CD4-positive, alpha-beta T cell (primary cell): ENCODE data around the gene C9orf43. TPM values are rescaled to one million over a fixed set of nuclear protein-coding genes. Genes with fewer than 3 reads are reported as not detected.

Experiments used
- ATAC-seq: fragments of 200-7000 bp; cut with Tn5 transposase; one replicate; pipeline ENCODE4 v1.10.0; 2022; ENCODE audit warnings: mild to moderate bottlenecking; ENCODE audit not compliant: poor library complexity
- CTCF ChIA-PET: fragments of 350-600 bp; sonication (Branson Sonifier 250); formaldehyde crosslinking; loops from one replicate; lab custom pipeline; 2021; ENCODE audit warnings: antibody characterized with exemption, inconsistent platforms; lab: Charles Lee
- POLR2A ChIA-PET: fragments of 350-600 bp; sonication (Branson Sonifier 250); formaldehyde crosslinking; loops from one replicate; lab custom pipeline; 2021; ENCODE audit warnings: antibody characterized with exemption, inconsistent platforms; lab: Charles Lee
- DNase-seq, 14 experiments: peaks; one replicate each; pipeline ENCODE4 v3.0.0-alpha.2; 2013 to 2020; ENCODE audit warnings: mixed read lengths in 2 of 14
- H3K27ac ChIP-seq, 2 donors: one replicate each; pipeline versions ENCODE4 v1.5.1 to v1.7.0; 2013; ENCODE audit warnings: low read length in 2 of 2, low read depth in 1 of 2, mild to moderate bottlenecking in 1 of 2
- H3K27me3 ChIP-seq, 2 experiments: 1 replicate in 1 of 2; 2 replicates in 1 of 2; pipeline versions ENCODE4 v1.6.1 to v1.7.0; 2013; ENCODE audit warnings: low read length in 2 of 2, control low read depth in 1 of 2, mild to moderate bottlenecking in 1 of 2, moderate library complexity in 1 of 2; ENCODE audit not compliant: insufficient read depth in 2 of 2, control insufficient read depth in 1 of 2
- H3K36me3 ChIP-seq: one replicate; pipeline ENCODE4 v1.6.1; 2013; ENCODE audit warnings: low read length, control low read depth; ENCODE audit not compliant: insufficient read depth
- H3K4me1 ChIP-seq: one replicate; pipeline ENCODE4 v1.6.1; 2013; ENCODE audit warnings: low read length, control low read depth; ENCODE audit not compliant: insufficient read depth
- H3K4me3 ChIP-seq: one replicate; pipeline ENCODE4 v1.5.1; 2013; ENCODE audit warnings: mild to moderate bottlenecking, low read length, moderate library complexity
- H3K9me3 ChIP-seq, 2 experiments: 1 replicate in 1 of 2; 2 replicates in 1 of 2; pipeline versions ENCODE4 v1.6.1 to v1.7.0; 2013; ENCODE audit warnings: low read length in 2 of 2, mild to moderate bottlenecking in 2 of 2, control low read depth in 1 of 2, moderate library complexity in 1 of 2; ENCODE audit not compliant: control insufficient read depth in 1 of 2, insufficient read depth in 1 of 2
- H3K27ac Mint-ChIP-seq: one replicate; pipeline ENCODE4 v1.8.0; 2020; ENCODE audit warnings: mixed read lengths
- H3K27me3 Mint-ChIP-seq: one replicate; pipeline ENCODE4 v1.8.0; 2021; ENCODE audit warnings: mixed read lengths
- H3K36me3 Mint-ChIP-seq: one replicate; pipeline ENCODE4 v1.8.0; 2021; ENCODE audit warnings: low read depth, mixed read lengths
- H3K4me1 Mint-ChIP-seq: one replicate; pipeline ENCODE4 v1.8.0; 2021; ENCODE audit warnings: low read depth, mixed read lengths
- H3K4me3 Mint-ChIP-seq: one replicate; pipeline ENCODE4 v1.8.0; 2020; ENCODE audit warnings: mild to moderate bottlenecking, mixed read lengths
- H3K9me3 Mint-ChIP-seq: one replicate; pipeline ENCODE4 v1.8.0; 2020; ENCODE audit warnings: mixed read lengths
- CTCF ChIP-seq: fragments of 200-600 bp; IDR thresholded peaks from one replicate; pipeline ENCODE4 v1.8.0; 2022; ENCODE audit warnings: antibody characterized with exemption, mild to moderate bottlenecking
- intact Hi-C, 2 experiments: fragments of 100-400 bp; cut with DNase I in 1 of 2; cut with micrococcal nuclease in 1 of 2; formaldehyde crosslinking; loops; one replicate each; pipeline versions ENCODE4 v1.15.1 to v1.9.0; 2023 to 2025; cut with DNase I, micrococcal nuclease
- total RNA-seq, 174 experiments: library from RNA in 2 of 174; stranded (reverse) in 2 of 174; gene quantifications; one replicate each; pipeline ENCODE4 v1.2.3 and lab custom pipeline; 2021 to 2026

The C9orf43 gene
- total RNA-seq, 2 experiments from 2014 or later = 0.60 to 0.95 TPM

GRCh38 chr9:113386571-113387393, 23.8 kb upstream of the C9orf43 start:
- peaks cover 47% of the 10 kb centered on the region for H3K36me3 Mint-ChIP-seq
- Histone ChIP-seq H3K27ac (no peak overlapping the region), H3K4me1 (no peaks in the 10 kb centered on the region), H3K4me3 (no peak overlapping the region), H3K9me3 (no peaks in the 10 kb centered on the region), H3K27me3 (no peaks in the 10 kb centered on the region), H3K36me3 (peaks cover 41% of the 10 kb centered on the region)
- POLR2A ChIA-PET = no interaction called here
- CTCF ChIA-PET = no interaction called here
- no peak for DNase-seq
- H3K27ac Mint-ChIP-seq = no peak overlapping the region
- H3K27me3 Mint-ChIP-seq = no peaks in the 10 kb centered on the region
- intact Hi-C loops = no loop called here
- H3K4me1 Mint-ChIP-seq = no peaks in the 10 kb centered on the region
- no peak overlapping the region for H3K4me3 Mint-ChIP-seq
- TF ChIP-seq CTCF = no peak
- no peak for ATAC-seq
- no peaks in the 10 kb centered on the region for H3K9me3 Mint-ChIP-seq

GRCh38 chr9:113387560-113388230, 22.9 kb upstream of the C9orf43 start:
- no peaks in the 10 kb centered on the region for H3K4me1 ChIP-seq
- no peaks in the 10 kb centered on the region for H3K9me3 ChIP-seq
- CTCF ChIA-PET = no interaction called here
- H3K27me3 Mint-ChIP-seq = no peaks in the 10 kb centered on the region
- intact Hi-C loops = no loop called here
- H3K36me3 ChIP-seq = peaks cover 46% of the 10 kb centered on the region
- ATAC-seq (no peak), DNase-seq (no peak)
- H3K27ac ChIP-seq = no peak overlapping the region
- no peak overlapping the region for H3K27ac Mint-ChIP-seq
- no peak for TF ChIP-seq CTCF
- H3K4me3 Mint-ChIP-seq = no peak overlapping the region
- no peak overlapping the region for H3K4me3 ChIP-seq
- H3K27me3 ChIP-seq = no peaks in the 10 kb centered on the region
- H3K9me3 Mint-ChIP-seq = no peaks in the 10 kb centered on the region
- no peaks in the 10 kb centered on the region for H3K4me1 Mint-ChIP-seq
- POLR2A ChIA-PET = no interaction called here
- peaks cover 56% of the 10 kb centered on the region for H3K36me3 Mint-ChIP-seq

GRCh38 chr9:113388833-113389232, 21.7 kb upstream of the C9orf43 start:
- ChIA-PET POLR2A (interaction anchor here (0.6 kb wide), 1 partner anchor 1018 kb away, joined by 3 read pairs; no protein-coding TSS in a partner anchor), CTCF (no interaction called here)
- Mint-ChIP-seq H3K27me3 (no peaks in the 10 kb centered on the region), H3K36me3 (peaks cover 56% of the 10 kb centered on the region), H3K4me1 (no peaks in the 10 kb centered on the region), H3K9me3 (no peaks in the 10 kb centered on the region), H3K4me3 (no peak overlapping the region), H3K27ac (no peak overlapping the region)
- no peak for TF ChIP-seq CTCF
- no peak for ATAC-seq
- no peak overlapping the region for H3K4me3 ChIP-seq
- H3K4me1 ChIP-seq = no peaks in the 10 kb centered on the region
- intact Hi-C loops = no loop called here
- H3K36me3 ChIP-seq = peaks cover 52% of the 10 kb centered on the region
- no peak overlapping the region for H3K27ac ChIP-seq
- no peak for DNase-seq
- no peaks in the 10 kb centered on the region for H3K9me3 ChIP-seq
- no peaks in the 10 kb centered on the region for H3K27me3 ChIP-seq
